ENCODE data around the gene APOL6. TPM values are rescaled to one million over a fixed set of nuclear protein-coding genes. Genes with fewer than 3 reads are reported as not detected.
"Not testable (repeated sequence)": the region's sequence is repeated elsewhere in the genome, so short reads cannot be mapped to it uniquely, and the experiment has no call there.

APOL6 gene
- total RNA-seq, 1 experiment from 2014 or later = 2.6 TPM

DNA sequence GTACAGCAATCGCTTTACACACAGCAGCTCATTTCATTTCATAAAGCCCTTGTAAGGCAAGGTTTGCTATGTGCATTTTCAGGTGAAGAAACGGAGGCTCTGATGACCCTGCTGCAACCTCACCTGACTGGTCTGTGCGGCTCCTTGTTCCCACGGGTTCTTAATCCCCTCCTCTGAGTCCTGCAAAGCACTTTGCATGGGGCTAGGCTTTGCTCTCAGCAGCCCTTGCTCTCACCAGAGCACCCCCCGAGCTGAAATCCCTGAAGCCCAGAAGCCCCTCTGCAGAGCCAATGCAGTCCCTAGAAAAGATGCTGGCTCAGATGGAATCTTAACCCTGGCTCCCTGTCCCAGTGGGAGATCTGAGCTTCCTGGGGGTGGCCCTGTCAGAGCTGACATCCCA is 11.0 kb upstream of the APOL6 start:
- DNase-seq (ENCODE audit: low spot score) = no peak

DNA sequence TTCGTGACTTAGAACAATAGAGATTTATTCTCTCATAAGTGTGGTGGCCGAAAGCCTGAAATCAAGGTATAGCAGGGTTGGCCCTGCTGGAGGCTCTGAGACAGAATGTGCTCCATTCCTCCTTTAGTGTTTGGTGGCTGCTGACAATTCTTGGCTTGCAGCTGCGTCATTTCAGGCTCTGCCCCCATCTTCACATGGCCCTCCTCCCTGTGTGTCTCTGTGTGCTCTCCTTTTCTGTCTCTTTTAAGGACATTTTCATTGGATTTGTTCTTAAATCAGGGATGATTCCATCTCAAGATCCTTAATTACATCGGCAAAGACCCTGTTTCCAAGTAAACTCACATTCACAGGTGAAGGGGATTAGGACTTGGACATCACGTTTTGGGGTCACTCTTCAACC is 10.2 kb upstream of the APOL6 start:
- no peak for DNase-seq (ENCODE audit: low spot score)

- no peak for DNase-seq (ENCODE audit: low spot score)
Measured at GRCh38 chr22:35638410-35638809, 9.8 kb upstream of the APOL6 start.

GRCh38 chr22:35641494-35642120 is 6.6 kb upstream of the APOL6 start:
- no peak for DNase-seq (ENCODE audit: low spot score)

DNA sequence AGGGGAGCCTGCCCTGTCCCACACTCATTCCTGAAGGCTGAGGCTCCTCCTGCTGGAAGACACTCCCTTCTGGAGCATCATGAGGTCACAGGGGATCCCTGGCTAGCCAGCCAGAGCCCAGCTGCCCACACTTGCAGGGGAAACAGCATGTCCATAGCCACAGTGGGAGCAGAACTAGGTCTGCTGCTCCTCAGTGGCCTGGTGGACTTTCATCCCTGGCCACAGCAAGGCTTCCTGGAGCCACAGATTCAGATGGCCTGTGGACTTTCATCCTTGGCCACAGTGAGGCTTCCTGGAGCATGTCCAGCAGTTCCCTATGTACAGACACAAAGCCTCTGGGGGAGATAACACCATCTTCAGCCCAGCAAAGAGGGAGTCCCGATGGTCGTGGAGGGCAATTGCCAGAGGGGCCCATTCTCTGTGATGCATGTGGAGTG is 5.9 kb upstream of the APOL6 start:
- no peak for DNase-seq (ENCODE audit: low spot score)

GRCh38 chr22:35643991-35644390 is 4.3 kb upstream of the APOL6 start:
- no peak for DNase-seq (ENCODE audit: low spot score)

- no peak for DNase-seq (ENCODE audit: low spot score)
Measured at GRCh38 chr22:35645646-35646045, 2.6 kb upstream of the APOL6 start.

GRCh38 chr22:35649026-35649553 is 844 bp downstream of the APOL6 start:
- DNase-seq (ENCODE audit: low spot score) = no peak

- no peak for DNase-seq (ENCODE audit: low spot score)
Measured at GRCh38 chr22:35649636-35650250, 1.5 kb downstream of the APOL6 start.

DNA sequence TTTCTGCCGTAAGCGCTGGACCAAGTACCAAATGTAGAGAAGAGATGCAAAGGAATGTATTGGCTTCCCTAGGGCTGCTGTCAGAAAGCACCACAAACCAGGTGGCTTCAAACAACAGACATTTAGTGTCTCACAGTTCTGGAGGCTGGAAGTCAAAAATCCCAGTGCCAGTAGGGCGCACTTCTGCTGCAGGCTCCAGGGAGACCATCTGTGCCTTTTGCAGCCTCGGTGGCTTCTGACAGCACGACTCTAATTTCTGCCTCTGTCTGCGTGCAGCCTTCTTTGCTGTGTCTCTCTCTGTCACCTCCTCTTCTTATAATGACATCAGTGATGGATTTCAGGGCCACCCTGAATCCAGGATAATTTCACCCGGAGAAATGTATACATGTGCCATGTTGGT is 2.8 kb downstream of the APOL6 start:
- DNase-seq (ENCODE audit: low spot score) = no peak

DNA sequence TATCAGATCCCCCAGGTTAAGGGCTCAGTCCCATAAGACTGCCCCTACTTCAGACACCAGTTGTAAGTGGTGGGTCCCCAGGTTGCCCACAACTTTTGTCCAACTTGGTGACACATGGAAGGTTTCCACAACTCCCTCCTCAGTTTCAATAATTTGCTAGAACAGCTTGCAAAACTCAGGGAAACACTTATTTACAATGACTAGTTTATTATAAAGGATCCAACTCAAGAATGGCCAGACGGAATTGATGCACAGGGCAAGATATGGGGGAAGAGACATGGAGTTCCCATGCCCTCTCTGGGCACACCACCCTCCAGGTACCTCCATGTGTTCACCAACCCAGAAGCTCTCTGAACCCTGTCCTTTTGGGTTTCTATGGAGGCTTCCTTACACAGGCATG is 5.6 kb downstream of the APOL6 start:
- no peak for DNase-seq (ENCODE audit: low spot score)

- DNase-seq (ENCODE audit: low spot score) = no peak
Measured at GRCh38 chr22:35656284-35656752, 8.1 kb downstream of the APOL6 start.

GRCh38 chr22:35657571-35658312 is 9.5 kb downstream of the APOL6 start:
- DNase-seq (ENCODE audit: low spot score) = no peak

DNA sequence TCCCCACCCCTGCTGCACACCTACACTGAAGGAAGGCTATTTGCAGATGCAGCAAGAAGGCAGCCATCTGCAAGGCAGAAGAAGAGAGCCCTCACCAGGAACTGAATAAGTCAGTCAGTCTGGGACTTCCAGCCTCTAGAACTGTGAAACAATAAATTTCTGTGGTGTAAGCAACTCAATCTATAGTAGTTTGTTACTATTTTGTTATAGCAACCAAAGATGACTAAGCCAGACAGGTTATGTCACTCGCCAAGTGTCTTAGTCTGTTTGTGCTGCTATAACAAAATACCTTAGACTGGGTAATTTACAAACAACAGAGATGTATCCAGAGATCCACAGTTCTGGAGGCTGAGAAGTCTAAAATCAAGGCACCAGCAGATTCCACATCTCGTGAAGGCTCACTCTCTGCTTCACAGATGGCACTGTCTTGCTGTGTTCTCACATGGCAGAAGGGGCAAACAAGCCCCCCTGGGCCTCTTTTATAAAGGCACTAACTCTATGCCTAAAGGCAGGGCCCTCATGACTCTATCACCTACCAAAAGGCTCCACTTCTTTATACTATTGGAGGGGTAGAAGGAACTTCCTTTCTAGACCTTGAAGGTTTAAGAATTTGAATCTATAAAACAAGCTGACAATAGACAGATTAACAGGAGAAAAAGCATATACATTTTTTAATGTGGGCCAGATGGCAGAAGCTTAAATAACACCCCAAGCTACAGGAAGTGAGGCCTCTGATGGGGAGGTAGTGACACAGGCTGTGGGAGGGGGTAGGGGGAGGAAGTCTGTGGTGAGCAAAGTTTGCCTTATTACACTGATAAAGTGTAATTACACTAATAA is 12.3 kb downstream of the APOL6 start:
- DNase-seq (ENCODE audit: low spot score) = no peak

GRCh38 chr22:35661464-35661863 is 13.2 kb downstream of the APOL6 start:
- no peak for DNase-seq (ENCODE audit: low spot score)

- DNase-seq (ENCODE audit: low spot score) = no peak
Measured at GRCh38 chr22:35662914-35663313, 14.7 kb downstream of the APOL6 start.

- no peak for DNase-seq (ENCODE audit: low spot score)
Measured at GRCh38 chr22:35663371-35663770, 15.1 kb downstream of the APOL6 start.

GRCh38 chr22:35664955-35665587 is 16.8 kb downstream of the APOL6 start:
- no peak for DNase-seq (ENCODE audit: low spot score)

GRCh38 chr22:35666699-35667098 is 18.5 kb downstream of the APOL6 start:
- DNase-seq (ENCODE audit: low spot score) = not testable (repeated sequence)

DNA sequence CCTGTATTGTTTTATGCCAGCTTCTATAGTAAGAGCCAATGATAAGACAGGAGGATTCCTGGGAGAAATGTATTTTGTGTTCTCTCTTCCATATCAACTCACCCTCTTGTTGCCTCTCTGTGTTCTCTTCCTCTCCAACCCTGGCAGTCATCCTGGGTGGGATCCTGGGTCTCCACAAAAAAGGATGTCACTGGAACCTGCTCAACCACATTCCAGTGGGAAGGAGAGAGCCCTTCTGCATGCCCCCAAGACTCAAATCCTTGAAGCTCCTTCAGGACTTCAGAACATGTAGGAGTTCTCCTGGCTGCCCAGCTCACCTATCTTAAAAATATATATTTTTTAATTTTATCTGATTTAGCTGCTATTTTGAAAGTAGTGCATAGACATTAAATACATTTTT is 26.1 kb downstream of the APOL6 start:
- DNase-seq (ENCODE audit: low spot score) = no peak

- not testable (repeated sequence) for DNase-seq (ENCODE audit: low spot score)
Measured at GRCh38 chr22:35676065-35676464, 27.8 kb downstream of the APOL6 start.
